NCI-H187 treated with DMSO at 0.1 percent for 48 hours (cell line): ENCODE measurements around the gene IL36RN.

Experiments
- DNase-seq: peaks from one replicate; lab custom pipeline; 2025; lab: John Stamatoyannopoulos, UW

Gene IL36RN

GRCh38 chr2:113102133-113102532 is 43.1 kb downstream of the IL36RN start:
- DNase-seq = no peak

DNA sequence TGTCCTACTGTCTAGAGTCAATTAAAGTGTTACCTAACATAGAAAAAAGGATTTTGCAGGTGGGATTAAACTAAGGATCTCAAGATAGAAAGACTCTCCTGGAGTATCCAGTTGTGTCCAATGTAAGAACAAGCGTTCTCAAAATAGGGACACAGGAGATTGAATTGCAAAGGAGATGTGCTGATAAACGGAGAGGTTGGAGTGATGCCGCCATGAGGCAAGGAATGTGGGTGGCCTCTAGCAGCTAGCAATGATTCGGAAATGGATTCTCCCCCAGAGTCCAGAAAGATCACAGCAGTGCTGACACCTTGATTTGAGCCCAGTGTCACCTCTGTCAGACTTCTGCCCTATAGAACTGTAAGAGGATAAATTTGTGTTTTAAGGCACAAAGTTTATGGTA is 44.3 kb downstream of the IL36RN start:
- no peak for DNase-seq

GRCh38 chr2:113104054-113104611 is 45.1 kb downstream of the IL36RN start:
- no peak for DNase-seq

DNA sequence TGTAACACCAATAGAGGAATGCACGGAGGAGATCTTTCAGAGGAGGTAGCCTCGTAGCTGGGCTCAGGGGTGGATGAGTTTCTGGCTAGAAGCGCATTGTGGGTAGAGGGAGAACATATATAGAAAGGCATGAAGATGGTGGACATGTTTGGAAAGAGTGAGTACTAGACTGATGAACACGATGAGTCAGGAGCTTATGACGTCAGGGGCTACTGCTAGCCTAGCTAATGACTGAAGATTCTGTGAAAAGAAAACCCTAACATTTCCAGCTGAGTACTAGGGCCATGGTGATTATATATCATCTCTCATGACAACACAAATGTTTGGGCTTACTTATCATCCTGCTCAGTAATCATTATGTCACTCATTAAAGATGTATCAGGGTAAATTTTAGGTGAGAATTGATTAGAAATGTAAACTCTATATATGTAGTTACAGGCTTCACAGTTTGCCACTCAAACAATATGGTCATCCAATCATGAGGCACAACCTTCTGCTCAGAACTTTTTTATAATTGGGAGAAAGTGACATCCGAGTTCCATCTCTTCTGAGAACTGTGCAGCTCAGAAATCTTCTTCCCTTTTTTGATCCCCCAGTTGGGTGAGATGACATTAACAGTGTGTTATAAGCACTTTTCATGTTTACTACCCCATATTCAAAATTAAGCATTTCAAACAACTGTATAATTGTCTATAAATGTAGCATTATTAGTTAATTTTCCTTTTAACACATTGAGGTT is 46.2 kb downstream of the IL36RN start:
- DNase-seq = no peak

DNA sequence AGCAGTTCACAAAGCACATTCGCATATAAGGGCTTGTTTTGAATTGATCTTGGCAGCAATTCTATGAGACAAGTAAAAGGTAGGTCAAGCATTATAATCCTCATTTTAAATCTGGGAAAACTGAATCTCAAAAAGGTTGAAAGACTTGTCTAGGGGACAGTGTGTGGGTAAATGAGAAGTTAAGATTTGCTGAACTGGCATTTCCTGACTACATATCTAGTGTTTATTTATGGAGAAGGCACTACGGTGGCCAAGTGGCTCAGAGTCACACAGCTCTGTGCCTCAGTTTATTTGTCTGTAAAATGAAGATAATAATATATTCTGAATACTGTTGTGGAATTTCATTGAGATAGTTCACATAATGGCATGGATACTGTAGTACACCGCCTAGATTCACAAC is 52.1 kb downstream of the IL36RN start:
- no peak for DNase-seq

DNA sequence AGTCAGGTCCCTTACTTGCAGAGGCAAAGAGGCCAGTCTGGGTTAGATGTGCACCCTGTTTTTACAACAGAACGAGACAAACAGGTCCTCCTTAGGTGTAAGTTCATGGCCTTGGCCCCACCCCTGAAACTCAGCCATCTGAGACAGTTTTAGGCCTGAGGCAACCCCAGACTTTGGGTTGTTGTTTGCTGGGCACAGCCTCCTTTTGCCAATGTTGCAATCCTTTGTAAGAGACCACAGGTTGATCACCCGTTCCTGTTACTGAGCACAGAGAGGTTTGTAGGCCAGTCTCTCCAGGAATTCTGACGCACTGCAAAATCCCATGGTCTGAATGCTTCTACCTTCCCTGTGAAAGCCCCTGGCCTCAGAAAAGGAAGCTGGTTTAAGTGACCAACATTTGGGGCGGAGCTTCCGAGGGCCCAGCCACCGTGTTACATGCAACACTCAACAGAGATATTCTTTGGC is 52.9 kb downstream of the IL36RN start:
- DNase-seq = no peak

DNA sequence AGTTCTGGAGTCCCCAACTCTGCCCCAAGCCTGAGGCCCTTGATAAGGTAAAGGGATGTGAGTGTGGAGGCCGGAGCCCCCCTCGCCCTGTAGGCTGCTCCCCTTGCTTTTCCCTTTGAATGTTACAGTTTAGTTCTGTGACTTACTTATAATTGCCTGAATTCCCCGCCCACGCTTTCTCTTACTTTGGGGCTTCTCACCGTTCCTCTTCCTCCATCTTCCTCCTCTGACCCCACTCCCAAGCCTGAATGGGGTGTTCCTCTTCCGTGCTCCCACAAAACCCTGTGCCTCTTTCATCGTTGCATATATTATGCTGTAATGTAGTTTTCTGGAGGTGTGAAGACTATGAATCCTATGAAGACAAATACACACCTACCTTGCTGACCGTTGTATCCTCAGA is 53.4 kb downstream of the IL36RN start:
- no peak for DNase-seq

GRCh38 chr2:113112871-113113270 is 53.9 kb downstream of the IL36RN start:
- no peak for DNase-seq

GRCh38 chr2:113113807-113114206 is 54.8 kb downstream of the IL36RN start:
- DNase-seq = no peak
